Stimulated activated CD8-positive, alpha-beta memory T cell treated with anti-CD3 and anti-CD28 coated beads, Interleukin-12 subunit alpha, Interleukin-12 subunit beta, amount 100 ng/mL, for 4 hours (primary cell): Measurements from ENCODE around the gene KLLN.
"Not testable (repeated sequence)": the region's sequence is repeated elsewhere in the genome, so short reads cannot be mapped to it uniquely, and the experiment has no call there.

ENCODE experiments used
- DNase-seq: peaks from one replicate; pipeline ENCODE4 v3.0.0-alpha.2; 2020; ENCODE audit warnings: low read depth

KLLN gene

GRCh38 chr10:87866412-87866974 is 3.2 kb upstream of the KLLN start:
- DNase-seq, result no peak

- no peak for DNase-seq
Observed at GRCh38 chr10:87865241-87865881, 2.0 kb upstream of the KLLN start.

GRCh38 chr10:87864496-87865059 is 1.2 kb upstream of the KLLN start:
- DNase-seq, result no peak

GRCh38 chr10:87863951-87864495 is 690 bp upstream of the KLLN start:
- peak; percentile 7 for DNase-seq

GRCh38 chr10:87862679-87863052 is 667 bp downstream of the KLLN start:
- DNase-seq, result no peak

GRCh38 chr10:87861953-87862678 is 1.2 kb downstream of the KLLN start:
- peak; percentile 87 for DNase-seq

- no peak for DNase-seq
Observed at GRCh38 chr10:87861566-87861952, 1.8 kb downstream of the KLLN start.

GRCh38 chr10:87860816-87861403 is 2.4 kb downstream of the KLLN start:
- DNase-seq, result no peak

- no peak for DNase-seq
Observed at GRCh38 chr10:87860156-87860795, 3.1 kb downstream of the KLLN start.

GRCh38 chr10:87855665-87856064 is 7.7 kb downstream of the KLLN start:
- not testable (repeated sequence) for DNase-seq

- DNase-seq, result not testable (repeated sequence)
Observed at GRCh38 chr10:87855247-87855646, 8.1 kb downstream of the KLLN start.

GRCh38 chr10:87852089-87852488 is 11.2 kb downstream of the KLLN start:
- DNase-seq, result no peak

- peak; percentile 17 for DNase-seq
Observed at GRCh38 chr10:87850742-87851205, 12.6 kb downstream of the KLLN start.

GRCh38 chr10:87849001-87849400 is 14.3 kb downstream of the KLLN start:
- DNase-seq, result no peak

GRCh38 chr10:87847550-87847949 is 15.8 kb downstream of the KLLN start:
- no peak for DNase-seq

- not testable (repeated sequence) for DNase-seq
Observed at GRCh38 chr10:87846711-87847110, 16.6 kb downstream of the KLLN start.

- DNase-seq, result no peak
Observed at GRCh38 chr10:87846023-87846422, 17.3 kb downstream of the KLLN start.

- DNase-seq, result no peak
Observed at GRCh38 chr10:87845624-87845998, 17.7 kb downstream of the KLLN start.

GRCh38 chr10:87844837-87845623 is 18.3 kb downstream of the KLLN start:
- no peak for DNase-seq

GRCh38 chr10:87843714-87844113 is 19.6 kb downstream of the KLLN start:
- no peak for DNase-seq
